HG02870 (cell line): ENCODE data around the gene LRRC10B.

Source experiments
- ATAC-seq: cut with Tn5 transposase; IDR thresholded peaks from one replicate; pipeline ENCODE4 v1.9.1; 2021; ENCODE audit warnings: mild to moderate bottlenecking, moderate library complexity; ENCODE audit not compliant: unreplicated experiment

LRRC10B gene

GRCh38 chr11:61507012-61507768 lies 1.4 kb upstream of the LRRC10B start:
- no peak for ATAC-seq

- no peak for ATAC-seq
Observed at GRCh38 chr11:61509043-61510029, 787 bp downstream of the LRRC10B start.

- no peak for ATAC-seq
Observed at GRCh38 chr11:61510166-61510919, 1.8 kb downstream of the LRRC10B start.

- no peak for ATAC-seq
Observed at GRCh38 chr11:61510974-61511373, 2.4 kb downstream of the LRRC10B start.

- no peak for ATAC-seq
Observed at GRCh38 chr11:61511383-61511782, 2.8 kb downstream of the LRRC10B start.

GRCh38 chr11:61512435-61512834 lies 3.9 kb downstream of the LRRC10B start:
- ATAC-seq: no peak

- no peak for ATAC-seq
Observed at GRCh38 chr11:61513143-61513765, 4.7 kb downstream of the LRRC10B start.

- ATAC-seq: no peak
Observed at GRCh38 chr11:61514050-61514917, 5.7 kb downstream of the LRRC10B start.

- no peak for ATAC-seq
Observed at GRCh38 chr11:61515686-61516085, 7.1 kb downstream of the LRRC10B start.

- no peak for ATAC-seq
Observed at GRCh38 chr11:61516191-61516590, 7.6 kb downstream of the LRRC10B start.

GRCh38 chr11:61516675-61517572 lies 8.4 kb downstream of the LRRC10B start:
- ATAC-seq: no peak

GRCh38 chr11:61518032-61518795 lies 9.7 kb downstream of the LRRC10B start:
- ATAC-seq: no peak

GRCh38 chr11:61522881-61523280 lies 14.3 kb downstream of the LRRC10B start:
- ATAC-seq: no peak

GRCh38 chr11:61524446-61524845 lies 15.9 kb downstream of the LRRC10B start:
- no peak for ATAC-seq

- no peak for ATAC-seq
Observed at GRCh38 chr11:61524963-61525587, 16.5 kb downstream of the LRRC10B start.

- ATAC-seq: no peak
Observed at GRCh38 chr11:61526229-61526628, 17.7 kb downstream of the LRRC10B start.

GRCh38 chr11:61526956-61527731 lies 18.6 kb downstream of the LRRC10B start:
- ATAC-seq: no peak
